K562 (cell line): Measurements from ENCODE around the gene HOXD1.
A peak's percentile ranks its signal among the peaks of the same experiment; 100 is the strongest.

Experiments
- EGR1 ChIP-seq: fragments of 450-650 bp; conservative IDR thresholded peaks from 2 replicates; pipeline ENCODE4 v1.6.1; 2017; ENCODE audit warnings: mild to moderate bottlenecking
- MAX ChIP-seq: sonication (generic); formaldehyde crosslinking; IDR thresholded peaks from 2 replicates; pipeline ENCODE4 v1.9.0; 2022; ENCODE audit warnings: mild to moderate bottlenecking, missing genetic modification reagents
- MEIS2 ChIP-seq: fragments of 450-650 bp; IDR thresholded peaks from 2 replicates; pipeline ENCODE4 v1.6.1; 2014; ENCODE audit warnings: mild to moderate bottlenecking; ENCODE audit not compliant: partially characterized antibody
- NFIC ChIP-seq: fragments of 450-650 bp; IDR thresholded peaks from 2 replicates; pipeline ENCODE4 v1.6.1; 2017; ENCODE audit warnings: mild to moderate bottlenecking, inconsistent platforms
- RAD21 ChIP-seq, 2 experiments: fragments of 250-450 bp in 1 of 2; fragments of 450-650 bp in 1 of 2; sonication (Bioruptor Pico) in 1 of 2; formaldehyde crosslinking in 1 of 2; IDR thresholded peaks in 1 of 2; conservative IDR thresholded peaks in 1 of 2; 2 replicates each; pipeline versions ENCODE4 v1.4.0 to v1.8.0; 2020 to 2022; ENCODE audit warnings: mild to moderate bottlenecking in 2 of 2, moderate library complexity in 1 of 2
- TARDBP ChIP-seq: fragments of 450-650 bp; IDR thresholded peaks from 2 replicates; pipeline ENCODE4 v1.6.1; 2016
- ZNF740 ChIP-seq, 3 experiments: fragments of 200-800 bp in 1 of 3; sonication (Bioruptor generic) in 1 of 3; sonication (generic) in 1 of 3; formaldehyde crosslinking in 1 of 3; IDR thresholded peaks; 2 replicates each; pipeline versions ENCODE4 v1.6.1 to v1.8.0; 2016 to 2022; ENCODE audit warnings: mild to moderate bottlenecking in 2 of 3, missing compliant biosample characterization in 2 of 3, missing genetic modification characterization in 2 of 3, missing genetic modification reagents in 1 of 3

- TF ChIP-seq TARDBP (no peak), NFIC (no peak), MEIS2 (peak; percentile 49), RAD21 (CRISPR knock-in tag; conservative IDR thresholded peaks at IDR 0.05 in 1 of 2, IDR thresholded peaks at IDR 0.05 in 1 of 2) (no peak), MAX (CRISPR knock-in tag) (no peak), ZNF740 (CRISPR knock-in tag; IDR thresholded peaks at IDR 0.05) (no peak), ZNF740 (tag; IDR thresholded peaks at IDR 0.05) (no peak), EGR1 (no peak)
Measured at GRCh38 chr2:176165370-176166050, 23.0 kb upstream of the HOXD1 start.
